Measurements from ENCODE around the gene SORCS3. TPM values are rescaled to one million over a fixed set of nuclear protein-coding genes. Genes with fewer than 3 reads are reported as not detected.

The SORCS3 gene
- total and polyA plus RNA-seq, 2 experiments from 2014 or later: not detected

DNA sequence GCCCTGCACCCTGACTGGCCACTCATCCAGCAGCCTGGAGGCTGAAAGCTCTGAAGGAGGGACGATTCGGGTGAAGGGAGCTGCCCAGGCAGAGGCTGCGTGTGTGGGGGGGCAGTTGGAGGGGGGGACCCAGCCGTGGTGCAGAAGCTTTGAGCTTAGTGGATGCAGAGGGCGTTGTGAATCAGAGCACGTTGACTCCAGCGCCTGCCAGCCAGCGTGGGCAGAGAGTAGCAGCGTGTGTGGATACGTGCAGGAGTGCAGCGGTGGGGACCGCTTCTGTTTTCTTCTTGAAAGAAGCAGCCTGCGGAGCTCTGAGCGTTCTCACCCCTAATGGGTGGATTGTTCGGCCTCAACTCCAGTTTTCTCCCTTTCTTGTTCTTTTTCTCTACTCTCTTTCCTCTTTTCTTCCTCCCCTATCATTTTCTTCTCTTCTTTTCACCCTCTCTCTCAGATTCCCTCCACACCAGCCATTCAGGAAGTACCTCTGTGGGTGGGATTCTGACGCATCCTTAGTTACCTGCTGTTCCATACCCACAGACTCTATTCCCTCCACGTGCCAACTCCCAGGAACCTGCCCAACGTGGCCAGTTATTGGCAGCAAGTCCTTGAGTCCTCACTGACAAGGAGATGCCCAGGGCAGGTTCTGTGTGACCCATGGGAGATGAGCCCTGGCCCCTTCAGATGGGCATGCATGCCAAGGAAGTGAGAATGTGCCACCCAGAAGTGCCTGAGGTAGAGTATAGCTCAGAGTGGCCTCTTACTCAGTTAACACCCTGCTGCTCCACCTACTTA is 47.4 kb downstream of the SORCS3 start:
- Histone ChIP-seq H3K36me3 (ENCODE audit: low read depth) (no peaks in the 10 kb centered on the region), H3K9me3 (ENCODE audit: low read depth) (no peaks in the 10 kb centered on the region), H3K9me2 (ENCODE audit: insufficient read depth) (no peaks in the 10 kb centered on the region), H3K4me3 (no peak overlapping the region), H3K9ac (no peak overlapping the region), H3K4me2 (ENCODE audit: unreplicated experiment) (no peak overlapping the region), H2AFZ (no peak overlapping the region), H3K27ac (no peak overlapping the region), H3F3A (ENCODE audit: insufficient read depth) (no peaks in the 10 kb centered on the region), H3K4me1 (ENCODE audit: insufficient read depth) (no peaks in the 10 kb centered on the region), H4K20me1 (ENCODE audit: insufficient read depth) (no peaks in the 10 kb centered on the region), H3K79me2 (ENCODE audit: insufficient read depth) (no peaks in the 10 kb centered on the region), H3K27me3 (replicated peaks; ENCODE audit: insufficient read depth) (no peaks in the 10 kb centered on the region)
- DNase-seq: peak; percentile 9
- in situ Hi-C loops (cut with MboI): no loop called here
- 12 to 24% methylated on average over 16 to 18 of the region's 18 CpGs for WGBS, 2 experiments (ENCODE audit: low coverage in 1 of 2, low lambda C conversion rate in 2 of 2, missing lambda C conversion rate in 2 of 2)
- TF ChIP-seq EZH2 (IDR thresholded peaks at IDR 0.05; ENCODE audit: insufficient read depth, poor library complexity, severe bottlenecking): no peak
- TF ChIP-seq EZH2phosphoT487 (IDR thresholded peaks at IDR 0.05; ENCODE audit: insufficient read depth, low read depth): no peak

DNA sequence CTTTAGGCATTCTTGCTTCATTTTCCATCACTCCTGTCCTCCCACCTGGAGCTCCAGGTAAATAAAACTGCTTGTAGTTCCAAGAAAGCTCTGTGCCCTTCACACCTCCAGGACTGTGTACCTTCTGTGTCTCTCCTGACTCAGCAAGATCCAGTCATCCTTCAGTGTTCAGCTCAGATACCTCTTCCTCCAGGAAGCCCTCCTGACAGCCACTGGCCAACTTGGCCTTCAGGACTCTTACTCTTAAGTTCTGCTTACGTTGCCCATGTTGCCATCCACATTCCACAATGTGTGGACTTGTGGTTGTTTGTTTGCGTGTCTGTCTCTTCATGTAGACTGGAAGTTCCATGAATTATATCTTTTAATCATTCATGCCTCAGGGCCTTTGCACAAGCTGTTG is 48.0 kb downstream of the SORCS3 start:
- H3F3A ChIP-seq (ENCODE audit: insufficient read depth): no peaks in the 10 kb centered on the region
- H3K4me3 ChIP-seq: no peak overlapping the region
- no peaks in the 10 kb centered on the region for H3K4me1 ChIP-seq (ENCODE audit: insufficient read depth)
- H2AFZ ChIP-seq: no peak overlapping the region
- no peaks in the 10 kb centered on the region for H3K79me2 ChIP-seq (ENCODE audit: insufficient read depth)
- no peak overlapping the region for H3K9ac ChIP-seq
- H3K27me3 ChIP-seq (replicated peaks; ENCODE audit: insufficient read depth): no peaks in the 10 kb centered on the region
- no peaks in the 10 kb centered on the region for H3K9me3 ChIP-seq (ENCODE audit: low read depth)
- no peaks in the 10 kb centered on the region for H4K20me1 ChIP-seq (ENCODE audit: insufficient read depth)
- no peak overlapping the region for H3K27ac ChIP-seq
- in situ Hi-C loops (cut with MboI): no loop called here
- no peak for DNase-seq
- H3K4me2 ChIP-seq (ENCODE audit: unreplicated experiment): no peak overlapping the region
- no peaks in the 10 kb centered on the region for H3K36me3 ChIP-seq (ENCODE audit: low read depth)
- 50% methylated on average over 2 of the region's 2 CpGs for WGBS, 2 experiments (ENCODE audit: low coverage in 1 of 2, low lambda C conversion rate in 2 of 2, missing lambda C conversion rate in 2 of 2)
- TF ChIP-seq EZH2phosphoT487 (IDR thresholded peaks at IDR 0.05; ENCODE audit: insufficient read depth, low read depth): no peak
- TF ChIP-seq EZH2 (IDR thresholded peaks at IDR 0.05; ENCODE audit: insufficient read depth, poor library complexity, severe bottlenecking): no peak
- no peaks in the 10 kb centered on the region for H3K9me2 ChIP-seq (ENCODE audit: insufficient read depth)

DNA sequence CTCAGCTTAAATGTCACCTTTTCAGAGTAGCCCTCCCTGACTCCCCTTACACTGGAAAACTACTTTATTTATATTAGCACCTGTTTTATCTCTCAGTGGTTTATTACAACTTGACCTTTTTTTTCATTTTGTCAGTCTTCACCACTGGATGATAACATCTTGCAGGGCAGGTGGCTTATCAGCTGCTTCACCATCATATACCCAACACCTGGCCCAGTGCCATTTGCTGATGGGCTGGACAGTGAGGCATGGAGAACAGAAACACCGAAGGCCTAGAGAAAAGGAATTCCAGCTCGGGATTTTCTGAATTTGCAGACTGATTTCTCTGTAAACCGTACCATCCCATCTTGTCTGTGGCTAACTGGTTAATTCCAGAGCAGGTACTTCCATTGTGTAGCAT is 48.5 kb downstream of the SORCS3 start:
- Histone ChIP-seq H3K79me2 (ENCODE audit: insufficient read depth) (no peaks in the 10 kb centered on the region), H3K4me1 (ENCODE audit: insufficient read depth) (no peaks in the 10 kb centered on the region), H3K27me3 (replicated peaks; ENCODE audit: insufficient read depth) (no peaks in the 10 kb centered on the region), H2AFZ (no peak overlapping the region), H3F3A (ENCODE audit: insufficient read depth) (no peaks in the 10 kb centered on the region), H3K36me3 (ENCODE audit: low read depth) (no peaks in the 10 kb centered on the region), H3K27ac (no peak overlapping the region), H3K9me2 (ENCODE audit: insufficient read depth) (no peaks in the 10 kb centered on the region), H3K9me3 (ENCODE audit: low read depth) (no peaks in the 10 kb centered on the region), H3K4me2 (ENCODE audit: unreplicated experiment) (no peak overlapping the region), H3K4me3 (no peak overlapping the region), H3K9ac (no peak overlapping the region), H4K20me1 (ENCODE audit: insufficient read depth) (no peaks in the 10 kb centered on the region)
- in situ Hi-C loops (cut with MboI): no loop called here
- TF ChIP-seq EZH2 (IDR thresholded peaks at IDR 0.05; ENCODE audit: insufficient read depth, poor library complexity, severe bottlenecking): no peak
- DNase-seq: no peak
- 35 to 54% methylated on average over 3 of the region's 3 CpGs for WGBS, 2 experiments (ENCODE audit: low coverage in 1 of 2, low lambda C conversion rate in 2 of 2, missing lambda C conversion rate in 2 of 2)

DNA sequence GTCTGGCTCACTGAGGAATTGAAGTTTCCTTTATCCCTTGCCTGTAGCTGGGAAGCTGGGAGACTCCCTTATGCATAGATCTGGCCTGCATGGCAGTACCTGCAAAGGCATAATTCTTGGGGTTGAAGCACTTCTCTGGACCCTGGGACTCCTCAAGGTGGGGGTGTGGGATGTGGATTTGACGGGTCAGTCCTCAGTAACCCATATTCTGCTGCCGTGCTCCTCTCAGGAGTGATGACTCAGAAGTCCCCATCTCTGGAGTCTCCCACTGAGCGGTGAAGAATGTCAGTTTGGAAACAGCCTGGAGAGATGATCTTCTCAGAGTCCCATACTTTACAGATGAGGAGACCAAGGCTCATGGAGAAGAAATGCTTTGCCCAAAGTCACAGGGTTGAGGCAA is 49.0 kb downstream of the SORCS3 start:
- Histone ChIP-seq H3K4me3 (no peak overlapping the region), H3K4me2 (ENCODE audit: unreplicated experiment) (no peak overlapping the region), H3K27ac (no peak overlapping the region), H3K79me2 (ENCODE audit: insufficient read depth) (no peaks in the 10 kb centered on the region), H3F3A (ENCODE audit: insufficient read depth) (no peaks in the 10 kb centered on the region), H3K27me3 (replicated peaks; ENCODE audit: insufficient read depth) (no peaks in the 10 kb centered on the region), H3K36me3 (ENCODE audit: low read depth) (no peaks in the 10 kb centered on the region), H2AFZ (no peak overlapping the region), H3K9me3 (ENCODE audit: low read depth) (no peaks in the 10 kb centered on the region), H4K20me1 (ENCODE audit: insufficient read depth) (no peaks in the 10 kb centered on the region), H3K9ac (no peak overlapping the region), H3K9me2 (ENCODE audit: insufficient read depth) (no peaks in the 10 kb centered on the region), H3K4me1 (ENCODE audit: insufficient read depth) (no peaks in the 10 kb centered on the region)
- TF ChIP-seq EZH2 (IDR thresholded peaks at IDR 0.05; ENCODE audit: insufficient read depth, poor library complexity, severe bottlenecking): no peak
- no peak for TF ChIP-seq EZH2phosphoT487 (IDR thresholded peaks at IDR 0.05; ENCODE audit: insufficient read depth, low read depth)
- in situ Hi-C loops (cut with MboI): no loop called here
- DNase-seq: no peak
- 58 to 64% methylated on average over 3 of the region's 3 CpGs for WGBS, 2 experiments (ENCODE audit: low coverage in 1 of 2, low lambda C conversion rate in 2 of 2, missing lambda C conversion rate in 2 of 2)
